Left renal cortex interstitium (tissue), 4 donors: ENCODE data around the gene SORCS2. TPM values are rescaled to one million over a fixed set of nuclear protein-coding genes. Genes with fewer than 3 reads are reported as not detected.

Experiments
- DNase-seq, 4 donors: peaks; one replicate each; pipeline ENCODE4 v3.0.0-alpha.2; 2013; ENCODE audit warnings: low read depth in 4 of 4, low spot score in 2 of 4, missing footprints in 1 of 4
- polyA plus RNA-seq, 4 donors: library from polyadenylated mRNA; unstranded; fragments of 120-200 nt; gene quantifications; one replicate each; pipeline ENCODE4 v1.2.1, GENCODE V29; 2013; ENCODE audit not compliant: insufficient read length in 4 of 4

The SORCS2 gene
- polyA plus RNA-seq, 4 donors = 3.7 to 11.5 (median 8.4) TPM

DNA sequence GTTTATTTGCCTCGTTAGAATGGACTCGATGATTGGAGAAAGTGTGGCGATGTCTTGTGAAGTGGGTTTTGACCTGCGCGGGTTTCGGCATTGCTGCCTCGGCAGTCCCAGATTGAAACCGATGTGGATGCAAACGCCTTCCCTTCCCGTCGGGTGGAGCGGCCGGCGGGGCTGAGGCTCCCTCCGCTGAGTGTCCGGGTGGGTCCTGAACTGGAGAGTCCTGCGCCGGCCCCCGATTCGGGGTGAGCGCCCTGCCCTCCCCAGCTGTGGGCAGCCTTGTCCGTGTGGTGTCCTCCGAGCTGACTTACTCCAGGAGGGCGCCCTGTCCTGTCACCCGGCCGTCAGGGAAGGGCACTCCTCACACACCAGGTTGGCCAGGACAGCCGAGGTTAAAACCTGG, 317.7 kb downstream of the SORCS2 start:
- no peak for DNase-seq

DNA sequence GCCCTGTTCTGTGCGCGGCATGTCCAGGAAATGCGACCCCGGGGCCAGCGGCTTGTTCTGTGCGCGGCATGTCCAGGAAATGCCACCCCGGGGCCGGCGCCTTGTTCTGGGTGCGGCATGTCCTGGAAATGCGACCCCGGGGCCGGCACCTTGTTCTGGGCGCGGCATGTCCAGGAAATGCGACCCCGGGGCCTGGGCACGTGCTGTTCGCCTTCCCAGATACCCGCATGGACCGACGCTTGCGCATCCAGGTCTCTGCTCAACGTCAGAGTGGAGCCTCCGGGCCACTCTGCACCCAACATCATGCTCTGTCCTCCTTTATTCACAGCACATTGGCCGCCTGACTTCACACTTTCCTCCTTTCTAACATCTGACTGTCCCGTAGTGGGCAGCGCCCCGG, 318.2 kb downstream of the SORCS2 start:
- DNase-seq = no peak

DNA sequence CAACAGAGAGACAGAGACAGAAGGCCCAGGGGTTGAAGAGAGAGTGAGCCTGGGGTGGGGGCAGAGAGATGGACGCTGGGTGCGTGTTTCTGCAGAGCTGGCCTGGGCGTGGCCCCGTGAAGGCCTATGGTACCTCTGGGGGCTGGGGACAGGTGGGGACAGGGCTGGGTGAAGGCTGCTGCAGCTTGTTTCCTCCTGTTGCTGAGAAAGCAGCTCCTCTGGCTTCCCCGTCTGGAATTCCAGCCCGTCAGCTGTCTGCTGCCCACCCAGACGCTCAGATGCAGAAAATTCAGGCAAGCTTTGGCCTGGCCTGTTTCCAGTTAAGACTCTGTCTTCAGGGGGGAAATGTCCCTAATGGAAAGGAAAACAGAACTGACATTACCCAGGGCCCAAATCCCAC, 319.2 kb downstream of the SORCS2 start:
- no peak for DNase-seq

DNA sequence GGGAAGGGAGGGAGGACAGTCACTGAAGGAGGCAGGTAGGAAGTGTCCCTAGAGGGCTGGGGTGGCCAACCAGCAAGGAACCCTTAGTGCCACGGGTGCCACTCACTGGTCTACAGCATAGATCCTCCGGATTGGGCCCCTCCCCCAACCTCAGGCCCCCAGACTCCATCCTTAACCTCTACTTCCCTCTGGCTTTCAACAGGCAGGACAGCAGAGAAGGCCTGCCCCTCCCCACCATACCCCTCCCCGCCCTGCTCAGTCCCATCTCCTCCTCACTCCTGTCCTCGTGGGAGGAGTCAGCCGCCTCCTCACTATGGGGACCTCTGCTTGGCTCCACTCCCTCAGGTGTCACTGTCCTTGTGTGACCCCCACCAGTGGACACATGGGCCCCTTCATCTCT, 320.1 kb downstream of the SORCS2 start:
- DNase-seq = no peak

DNA sequence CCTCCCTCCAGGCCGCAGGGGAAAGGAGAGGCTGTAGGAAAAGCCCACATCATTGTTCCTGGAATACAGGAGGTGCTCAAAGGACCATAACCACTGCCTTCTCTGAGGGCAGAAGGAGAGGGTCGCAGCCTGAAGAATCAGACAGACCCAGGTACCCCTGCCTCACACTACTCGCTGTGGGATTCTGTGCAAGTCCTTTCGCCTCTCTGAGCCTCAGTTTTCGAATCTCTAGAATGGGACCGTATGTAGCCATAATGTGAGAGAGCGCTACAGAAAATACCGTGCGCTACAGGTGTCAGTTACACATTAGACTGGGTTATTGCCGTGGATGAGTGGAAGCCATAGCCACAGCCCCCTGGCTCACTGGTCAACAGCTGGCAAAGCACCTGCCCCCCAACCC, 320.6 kb downstream of the SORCS2 start:
- no peak for DNase-seq

DNA sequence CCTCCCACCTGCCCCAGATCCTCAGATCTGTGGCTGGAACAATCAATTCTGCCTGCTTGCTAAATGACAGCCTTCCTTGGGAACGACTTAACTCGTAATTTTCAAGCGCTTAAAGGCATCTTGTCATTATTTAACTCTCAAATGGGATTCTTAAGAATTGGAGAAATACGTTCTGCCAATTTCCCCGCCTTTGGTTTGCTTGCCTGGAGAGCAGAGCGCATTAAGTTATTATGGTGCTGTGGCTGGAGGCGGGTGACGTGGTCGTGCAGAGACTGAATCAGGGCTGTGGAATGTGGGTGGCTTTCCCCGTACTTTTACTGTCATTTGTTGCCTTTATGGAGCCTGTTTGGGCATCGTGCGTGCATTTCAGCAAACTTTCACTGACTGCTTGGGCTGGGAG, 321.3 kb downstream of the SORCS2 start:
- no peak for DNase-seq

DNA sequence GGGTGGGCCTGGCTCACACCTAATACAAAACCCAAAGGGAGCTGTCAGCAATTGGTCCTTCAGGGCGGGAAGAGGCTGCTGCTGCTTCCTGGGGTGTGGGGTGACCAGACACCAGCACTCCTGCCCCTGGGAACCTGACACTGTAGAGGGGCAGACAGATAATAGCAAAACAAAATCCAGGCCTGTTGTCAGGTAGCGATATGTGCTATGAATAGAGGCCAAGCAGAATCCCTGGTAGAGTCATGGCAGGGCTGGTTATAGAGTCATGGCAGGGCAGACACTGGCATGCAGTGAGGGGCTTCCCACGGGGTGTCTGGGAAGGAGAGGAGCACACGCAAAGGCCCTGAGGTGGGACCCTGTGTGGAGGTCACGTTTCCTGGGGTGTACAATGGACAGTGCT, 321.9 kb downstream of the SORCS2 start:
- DNase-seq = no peak

DNA sequence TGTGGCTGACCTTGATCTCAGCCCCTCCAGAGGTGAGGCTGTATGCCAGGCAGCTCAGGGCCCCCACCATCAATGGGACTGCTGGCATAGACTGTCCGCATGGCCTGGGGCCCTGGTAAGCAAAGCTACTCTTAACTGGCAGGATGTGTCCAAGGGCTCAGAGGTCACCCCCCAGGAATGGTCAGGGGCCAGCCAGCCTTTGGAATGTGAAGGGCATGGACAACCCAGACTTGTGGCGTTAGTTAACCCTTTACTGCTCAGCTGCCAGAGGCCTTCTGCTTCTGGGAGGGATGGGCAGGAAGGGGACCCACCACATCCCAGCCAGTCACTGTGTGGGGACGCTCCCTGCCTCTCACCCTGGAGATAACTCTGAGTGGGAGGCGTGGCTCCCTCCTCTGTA, 322.5 kb downstream of the SORCS2 start:
- DNase-seq = no peak

DNA sequence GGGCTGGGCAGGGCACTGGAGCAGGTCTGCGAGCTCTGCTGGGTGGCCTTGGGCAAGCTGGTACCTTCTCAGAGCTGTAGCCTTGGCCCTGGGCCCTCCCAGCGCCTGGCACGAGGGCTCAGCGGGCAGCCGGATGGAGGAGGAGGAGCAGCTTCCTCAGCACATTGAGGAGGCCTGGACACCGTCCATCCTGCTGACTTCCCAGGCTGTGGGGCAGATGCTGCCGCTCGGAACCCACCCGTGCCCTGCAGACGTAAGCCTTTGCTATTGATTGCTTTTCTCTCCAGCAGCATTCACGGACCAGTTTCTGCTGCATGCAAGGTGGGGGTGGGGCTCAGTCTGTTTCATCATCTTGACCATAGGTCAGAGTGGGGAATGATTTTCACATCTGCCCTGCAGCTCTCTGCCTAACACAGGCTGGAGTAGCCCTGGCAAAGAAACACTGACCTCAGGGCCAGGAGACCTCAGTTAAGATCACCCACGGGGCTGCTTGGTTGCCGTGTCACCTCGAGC, 323.1 kb downstream of the SORCS2 start:
- no peak for DNase-seq

DNA sequence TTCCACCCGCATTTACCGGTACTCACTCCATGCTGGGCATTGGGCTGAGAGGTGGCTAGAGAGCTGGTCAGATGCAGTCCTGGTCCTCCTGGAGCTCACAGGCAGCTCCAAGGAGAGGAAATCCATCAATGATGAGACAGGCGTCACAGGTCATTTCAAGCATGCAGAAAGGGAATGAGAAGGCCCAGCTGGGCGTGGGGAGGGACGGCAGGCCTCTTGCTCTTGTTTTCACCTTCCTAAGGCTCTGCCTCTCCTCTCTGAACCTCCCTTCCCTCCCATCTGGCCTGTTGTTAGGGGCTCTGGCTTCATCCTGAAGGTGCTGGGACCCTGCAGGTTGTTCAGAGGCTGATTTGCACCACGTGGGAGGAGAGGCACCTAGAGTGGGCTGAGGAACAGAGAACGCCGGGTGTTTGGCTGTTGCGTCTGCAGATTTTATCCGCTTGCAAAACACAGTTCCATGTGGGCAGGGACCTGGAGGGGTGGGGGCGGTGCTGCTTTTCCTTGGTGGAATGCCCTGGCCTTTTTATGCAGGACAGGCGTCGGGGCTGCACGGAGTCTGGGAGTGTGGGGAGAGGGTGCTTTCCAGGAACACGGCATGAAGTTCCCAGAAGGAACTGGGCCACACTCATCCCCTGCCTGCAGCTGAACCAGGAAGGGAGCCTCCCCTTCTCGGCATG, 323.9 kb downstream of the SORCS2 start:
- DNase-seq = peak in 3 of 4 donors; percentile 28 to 61 (median 41)

DNA sequence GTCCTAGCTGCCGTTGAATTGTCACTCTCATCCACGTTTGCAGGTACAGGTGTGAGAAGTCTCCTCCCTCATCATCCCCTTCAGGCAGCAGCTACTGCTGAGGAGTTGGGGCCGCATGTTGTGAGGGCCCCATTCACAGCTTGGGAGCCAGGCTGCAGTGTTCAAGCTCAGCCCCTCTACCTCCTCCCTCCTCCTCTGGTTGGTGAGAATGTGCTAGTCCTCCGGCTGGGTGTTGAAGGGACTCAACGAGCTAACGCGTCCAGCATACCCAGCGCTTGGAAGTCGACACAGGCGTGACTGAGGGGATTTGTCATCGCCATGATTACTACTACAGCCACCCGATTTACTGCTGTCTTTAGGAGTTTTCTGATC, 324.4 kb downstream of the SORCS2 start:
- DNase-seq = no peak

DNA sequence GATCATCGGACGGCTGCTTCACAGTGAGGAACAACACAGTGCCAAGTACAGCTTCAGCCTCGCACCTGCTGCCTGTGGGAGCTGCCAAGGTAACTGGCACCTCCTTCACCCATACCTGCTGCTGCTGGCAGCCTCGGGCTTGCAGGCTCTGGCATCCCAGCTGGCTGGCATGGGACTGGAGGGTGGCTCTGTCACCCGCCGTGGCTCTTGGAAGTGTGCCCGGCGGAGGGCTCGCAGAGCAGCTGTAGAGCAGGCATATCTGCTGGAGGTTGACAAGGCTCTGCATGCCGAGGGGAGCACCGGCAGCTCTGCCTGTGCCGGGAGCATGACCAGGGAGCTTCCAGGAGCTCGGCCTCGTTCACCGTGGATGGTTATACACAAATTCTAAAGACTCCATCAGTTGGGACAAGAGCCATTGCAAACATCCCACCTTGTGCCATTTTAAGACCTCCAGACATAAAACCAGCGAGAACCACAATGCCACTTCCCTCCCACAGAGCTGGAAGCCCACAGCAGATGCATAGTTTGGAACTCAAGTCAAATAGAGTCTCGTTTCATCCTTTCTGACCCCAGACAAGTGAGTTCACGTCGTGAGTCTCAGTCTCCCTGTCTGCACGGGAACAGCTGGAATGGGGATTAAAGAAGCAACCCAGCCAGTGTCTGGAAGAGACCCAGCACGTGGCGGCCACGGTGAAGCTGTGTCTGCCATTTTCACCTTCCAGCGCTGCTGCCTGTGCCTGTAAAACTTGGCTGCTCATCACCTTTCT, 326.7 kb downstream of the SORCS2 start:
- DNase-seq = no peak

DNA sequence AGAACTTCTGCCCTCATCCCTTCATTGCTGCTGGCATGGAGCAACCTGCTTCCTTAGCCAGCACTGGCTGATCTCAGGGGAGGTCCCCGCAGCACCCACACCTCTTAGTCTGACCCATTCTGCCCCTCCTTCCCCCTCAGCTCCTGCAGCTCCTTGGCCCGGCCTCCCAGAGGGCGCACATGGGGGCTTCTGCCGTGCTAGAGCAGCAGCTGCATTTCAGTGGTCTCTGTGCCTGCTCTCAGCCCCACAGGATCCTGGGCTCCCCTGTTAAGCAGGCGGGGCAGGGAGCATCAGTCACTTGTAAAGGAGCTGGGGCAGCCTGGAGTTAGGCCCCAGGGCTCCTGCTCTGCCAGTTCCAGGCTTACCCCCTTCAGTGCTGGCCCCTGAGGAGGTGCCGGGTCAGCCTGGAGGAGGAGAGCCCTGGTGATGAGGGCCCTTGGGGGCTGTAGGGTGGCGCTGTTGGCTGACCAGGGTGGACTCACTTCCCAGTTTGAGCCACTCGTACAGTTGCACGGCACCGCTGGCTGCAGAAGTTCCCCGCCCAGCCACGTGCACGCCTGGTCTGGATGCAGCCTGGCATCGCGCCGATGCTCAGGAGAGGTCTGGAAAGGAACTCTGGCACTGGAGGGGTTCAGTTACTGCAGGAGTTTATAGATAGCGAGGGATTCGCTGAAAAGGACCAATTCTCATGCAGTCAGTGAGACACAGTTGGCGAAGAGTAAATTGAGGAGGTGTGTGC, 327.5 kb downstream of the SORCS2 start:
- no peak for DNase-seq

DNA sequence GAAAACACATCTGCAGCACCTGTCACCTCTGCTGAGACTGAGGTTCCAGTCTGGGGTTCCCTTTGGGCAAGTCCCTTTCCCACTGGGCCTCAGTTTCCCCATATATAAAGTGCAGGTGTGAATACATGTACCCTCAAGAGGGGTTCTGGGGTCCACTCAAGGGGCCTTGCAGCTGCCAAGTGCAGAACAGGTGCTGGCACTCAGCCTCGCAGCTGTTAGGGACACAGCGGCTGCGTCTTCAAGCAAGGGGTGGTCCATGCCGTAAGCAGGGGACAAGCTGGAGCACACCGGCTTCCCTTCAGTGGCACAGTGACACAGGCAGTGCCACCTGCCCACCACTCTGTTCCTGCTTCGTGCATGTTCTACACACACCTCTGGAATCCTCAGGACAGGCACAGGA, 329.3 kb downstream of the SORCS2 start:
- DNase-seq = no peak

DNA sequence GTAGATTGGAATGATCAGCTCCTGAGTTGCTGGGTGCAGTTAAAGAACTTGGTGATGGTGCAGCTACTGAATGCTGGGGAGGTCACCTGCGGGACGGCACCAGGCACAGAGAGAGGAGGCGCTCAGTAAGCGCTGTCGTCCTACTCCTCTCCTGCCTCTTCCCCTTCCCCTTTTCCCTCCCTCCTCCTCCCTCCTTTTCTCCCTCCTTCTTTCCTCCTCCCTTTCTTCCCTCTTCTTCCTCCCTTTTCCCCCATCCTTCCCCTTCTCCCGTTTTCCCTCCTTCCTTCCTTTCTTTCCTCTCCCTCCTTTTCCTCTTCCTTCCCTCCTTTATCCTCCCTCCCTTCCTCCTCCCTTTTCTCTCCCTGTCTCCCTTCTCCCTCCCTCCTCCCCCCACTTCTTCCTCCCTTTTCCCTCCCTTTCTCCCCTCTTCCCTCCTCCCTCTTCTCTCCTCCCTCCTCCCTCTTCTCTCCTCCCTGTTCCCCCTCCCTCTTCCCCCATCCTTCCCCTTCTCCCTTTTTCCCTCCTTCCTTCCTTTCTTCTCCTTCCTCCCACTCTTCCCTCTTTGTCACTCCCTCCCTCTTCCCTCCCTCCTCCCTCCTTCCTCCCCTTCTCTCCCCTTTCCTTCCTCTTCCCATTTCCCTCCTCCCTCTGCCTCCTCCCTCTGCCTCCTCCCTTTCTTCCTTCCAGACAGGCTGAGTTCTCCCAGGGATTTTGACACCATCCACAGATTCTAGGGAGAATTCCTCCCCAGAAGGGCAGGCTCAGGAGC, 330.3 kb downstream of the SORCS2 start:
- DNase-seq = no peak

DNA sequence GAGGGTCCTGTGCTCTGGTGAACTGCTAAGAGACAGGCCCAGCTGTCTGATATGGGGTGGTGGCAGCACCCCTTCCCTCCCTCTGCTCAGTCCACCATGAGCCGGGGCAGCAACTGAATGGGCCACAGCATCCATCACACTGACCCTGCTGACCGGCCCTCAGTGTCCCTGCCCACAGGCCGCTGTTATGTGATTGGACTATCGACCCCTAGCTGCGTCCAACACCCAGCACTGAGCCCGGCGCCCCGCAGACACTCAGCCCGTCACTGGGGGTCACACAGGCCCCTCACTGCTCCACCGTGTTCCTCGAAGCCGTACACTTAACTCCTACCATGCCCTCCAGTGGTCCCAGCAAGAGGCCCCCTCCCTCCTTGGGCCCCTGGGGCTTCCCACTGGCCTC, 331.2 kb downstream of the SORCS2 start:
- no peak for DNase-seq

DNA sequence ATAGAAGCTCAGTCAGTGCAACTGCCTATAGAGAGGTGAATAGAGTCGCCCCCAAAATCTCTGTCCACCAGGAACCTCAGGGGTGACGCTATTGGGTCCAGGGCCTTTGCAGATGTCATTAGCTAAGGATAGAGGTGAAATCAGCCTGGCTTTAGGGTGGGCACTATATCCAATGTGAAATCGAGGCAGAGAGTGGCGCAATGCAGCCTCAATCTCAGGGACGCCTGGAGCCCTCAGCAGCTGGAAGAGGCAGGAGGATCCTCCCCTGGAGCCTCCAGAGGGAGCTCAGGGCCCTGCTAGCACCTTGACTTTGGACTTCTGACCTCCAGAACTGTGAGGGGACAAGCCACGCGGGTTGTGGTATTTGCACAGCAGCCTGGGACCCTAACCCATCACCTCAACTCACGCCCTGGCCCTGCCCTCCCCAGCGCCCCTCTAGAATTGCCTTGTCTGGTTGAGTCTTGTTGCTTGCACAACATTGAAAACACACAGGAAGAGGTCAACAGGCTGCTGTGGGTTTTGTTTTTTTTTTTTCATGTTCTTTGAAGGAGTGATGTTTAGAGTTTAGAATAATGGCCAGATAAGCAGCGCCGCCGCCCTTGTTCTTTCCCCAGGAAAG, 331.8 kb downstream of the SORCS2 start:
- no peak for DNase-seq

DNA sequence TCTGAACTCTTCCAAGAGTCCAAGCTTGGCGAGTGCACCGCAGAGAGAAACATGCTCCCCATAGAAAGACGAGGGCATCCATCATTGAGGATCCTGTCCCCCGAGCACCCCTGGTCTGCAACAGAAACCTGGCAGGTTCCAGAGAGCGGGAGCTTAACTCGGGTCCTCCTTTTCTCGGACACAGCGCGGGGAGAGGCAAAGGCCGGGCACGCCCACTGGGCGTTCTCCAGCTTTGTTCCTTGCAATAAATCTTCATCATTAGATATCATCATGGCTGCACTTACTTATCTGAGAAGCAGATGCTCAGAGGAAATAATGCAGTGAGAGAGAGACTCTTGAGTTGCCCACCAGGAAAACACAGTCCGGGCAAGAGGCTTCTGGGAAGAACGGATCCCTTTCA, 332.5 kb downstream of the SORCS2 start:
- DNase-seq = no peak

DNA sequence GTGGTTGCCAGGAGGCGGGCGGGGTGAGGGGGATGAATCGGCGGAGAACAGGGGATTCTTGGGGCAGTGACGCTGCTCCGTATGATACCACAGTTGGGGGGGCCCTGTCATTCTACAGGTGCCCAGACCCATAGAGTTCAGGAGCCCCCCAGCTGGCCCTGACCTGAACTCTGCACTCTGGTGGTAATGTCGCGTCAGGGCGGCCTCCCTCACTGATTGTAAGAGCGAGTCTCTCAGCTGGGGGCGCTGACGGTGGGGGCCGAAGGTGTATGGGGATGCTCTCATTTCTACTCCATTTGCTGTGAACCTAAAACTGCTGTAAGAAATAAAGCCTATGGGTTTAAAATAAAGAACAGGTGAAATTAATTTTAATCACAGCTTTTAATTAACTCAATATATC, 334.2 kb downstream of the SORCS2 start:
- DNase-seq = no peak

DNA sequence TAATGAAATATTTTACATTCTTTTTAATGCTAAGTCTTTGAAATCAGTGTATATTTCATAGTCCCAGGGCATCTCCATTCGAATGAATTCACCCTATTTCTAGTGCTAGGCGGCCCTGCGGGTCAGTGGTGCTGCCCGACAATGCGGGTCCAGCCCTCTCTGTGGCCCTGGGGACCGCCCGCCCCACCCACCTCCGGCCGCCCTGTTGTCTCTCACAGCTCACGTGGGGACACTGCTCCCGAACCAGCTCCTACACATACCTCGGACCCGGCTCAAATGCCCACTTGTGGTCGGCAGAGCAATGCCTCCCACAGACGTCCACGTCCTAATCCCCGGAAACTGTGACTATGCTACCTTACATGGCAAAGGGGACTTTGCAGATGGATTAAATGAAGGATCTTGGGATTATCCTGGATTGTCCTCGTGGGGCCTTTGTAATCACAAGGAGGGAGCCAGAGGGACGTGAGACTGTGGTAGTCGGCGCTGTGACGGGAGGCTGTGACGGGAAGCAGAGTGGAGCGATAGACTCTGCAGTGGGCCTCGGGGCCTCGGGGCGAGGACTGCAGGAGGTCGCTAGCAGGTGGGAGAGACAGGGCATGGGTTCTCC, 334.7 kb downstream of the SORCS2 start:
- DNase-seq = no peak
